ENCODE results near the gene DLG1.

DLG1 gene

DNA sequence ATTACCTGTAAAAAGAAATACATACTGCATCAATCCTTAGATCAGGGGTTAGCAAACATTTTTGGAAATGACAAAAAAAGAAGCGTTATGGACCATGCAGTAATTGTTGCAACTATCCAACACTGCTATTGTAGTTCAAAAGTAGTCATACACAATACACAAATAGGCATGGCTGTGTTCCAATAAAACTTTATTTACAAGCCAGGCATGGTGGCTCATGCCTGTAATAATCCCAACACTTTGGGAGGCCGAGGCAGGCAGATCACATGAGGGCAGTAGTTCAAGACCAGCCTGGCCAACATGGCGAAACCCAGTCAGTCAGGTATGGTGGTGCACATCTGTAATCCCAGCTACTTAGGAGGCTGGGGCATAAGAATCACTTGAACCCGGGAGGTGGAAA lies 124.8 kb downstream of the DLG1 start:
- Histone ChIP-seq H3K14ac (ENCODE audit: low read length in 2 of 2) (no peak overlapping the region), H4K91ac (ENCODE audit: low read length) (no peak overlapping the region), H2AK5ac (ENCODE audit: low read length, severe bottlenecking) (no peak overlapping the region), H3K36me3 (ENCODE audit: control insufficient read depth in 1 of 2, insufficient read depth in 2 of 2, low read depth in 1 of 2, low read length in 2 of 2) (peaks cover 0 to 3% of the 10 kb centered on the region in 2 experiments), H4K8ac (ENCODE audit: low read length) (no peak overlapping the region), H3K27ac (ENCODE audit: low read length, poor library complexity, severe bottlenecking) (no peak overlapping the region), H3K9ac (ENCODE audit: low read length) (no peak overlapping the region), H2BK12ac (ENCODE audit: low read length in 2 of 2) (no peak overlapping the region), H3K4me2 (ENCODE audit: low read length, poor library complexity, severe bottlenecking) (no peak overlapping the region), H3K18ac (ENCODE audit: low read depth in 1 of 2, low read length in 2 of 2) (no peak overlapping the region), H3K27me3 (ENCODE audit: control insufficient read depth in 1 of 2, insufficient read depth in 1 of 2, low read length in 2 of 2) (no peaks in the 10 kb centered on the region), H3K4me1 (ENCODE audit: control insufficient read depth, insufficient read depth, low read depth, low read length) (no peaks in the 10 kb centered on the region), H3K4me3 (ENCODE audit: insufficient read depth in 1 of 2, low read depth in 1 of 2, low read length in 2 of 2) (no peak overlapping the region), H2BK5ac (ENCODE audit: low read depth, low read length, poor library complexity, severe bottlenecking) (no peak overlapping the region), H3K4ac (ENCODE audit: low read depth in 1 of 2, low read length in 2 of 2) (no peak overlapping the region), H2AFZ (ENCODE audit: low read depth, low read length) (no peak overlapping the region), H3K79me1 (replicated peaks; ENCODE audit: low read length, poor library complexity, severe bottlenecking) (peaks cover 8% of the 10 kb centered on the region), H2BK15ac (ENCODE audit: low read depth, poor library complexity, severe bottlenecking) (no peak overlapping the region), H3K9me3 (ENCODE audit: control insufficient read depth, low read length) (no peaks in the 10 kb centered on the region), H3K23ac (ENCODE audit: low read length in 2 of 2) (no peak overlapping the region), H2BK120ac (ENCODE audit: low read depth, low read length) (no peak overlapping the region)
- 100% methylated on average over 4 of the region's 4 CpGs for WGBS
- DNase-seq, result no peak

DNA sequence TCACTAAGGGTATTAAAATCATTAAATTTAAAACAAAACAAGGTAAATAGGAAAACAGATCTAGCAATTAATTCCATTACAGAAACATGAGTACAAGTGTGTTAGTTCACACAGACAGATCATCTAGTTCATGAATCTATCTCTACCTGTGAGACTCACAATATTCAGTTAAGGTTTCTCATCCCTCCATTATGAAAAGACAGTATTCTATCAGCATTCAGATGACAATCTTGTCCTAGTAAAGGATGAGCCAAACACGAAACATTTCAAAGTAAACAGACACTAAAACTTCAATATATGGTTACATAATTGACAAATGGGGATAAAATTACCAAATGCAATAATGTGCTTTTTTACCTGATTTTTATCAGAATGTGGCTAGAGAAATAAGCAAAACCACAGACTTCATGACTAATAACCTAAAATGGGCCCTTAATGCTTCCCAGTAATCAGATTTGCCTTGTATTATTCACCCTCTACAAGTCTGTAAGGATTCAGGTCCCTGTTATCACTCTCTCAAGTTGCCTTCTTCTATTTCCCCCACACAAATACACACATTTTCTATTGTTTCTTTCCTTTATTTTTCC lies 126.8 kb downstream of the DLG1 start:
- Histone ChIP-seq H2BK120ac (ENCODE audit: low read depth, low read length) (no peak overlapping the region), H3K14ac (ENCODE audit: low read length in 2 of 2) (no peak overlapping the region), H3K79me1 (replicated peaks; ENCODE audit: low read length, poor library complexity, severe bottlenecking) (peaks cover 8% of the 10 kb centered on the region), H3K4me2 (ENCODE audit: low read length, poor library complexity, severe bottlenecking) (no peak overlapping the region), H2BK5ac (ENCODE audit: low read depth, low read length, poor library complexity, severe bottlenecking) (no peak overlapping the region), H3K23ac (ENCODE audit: low read length in 2 of 2) (no peak overlapping the region), H3K18ac (ENCODE audit: low read depth in 1 of 2, low read length in 2 of 2) (no peak overlapping the region), H2AK5ac (ENCODE audit: low read length, severe bottlenecking) (no peak overlapping the region), H2AFZ (ENCODE audit: low read depth, low read length) (no peak overlapping the region), H4K8ac (ENCODE audit: low read length) (no peak overlapping the region), H3K27me3 (ENCODE audit: control insufficient read depth in 1 of 2, insufficient read depth in 1 of 2, low read length in 2 of 2) (no peaks in the 10 kb centered on the region), H2BK15ac (ENCODE audit: low read depth, poor library complexity, severe bottlenecking) (no peak overlapping the region), H3K27ac (ENCODE audit: low read length, poor library complexity, severe bottlenecking) (no peak overlapping the region), H3K4ac (ENCODE audit: low read depth in 1 of 2, low read length in 2 of 2) (no peak overlapping the region), H3K4me3 (ENCODE audit: insufficient read depth in 1 of 2, low read depth in 1 of 2, low read length in 2 of 2) (no peak overlapping the region), H4K91ac (ENCODE audit: low read length) (no peak overlapping the region), H3K36me3 (ENCODE audit: control insufficient read depth in 1 of 2, insufficient read depth in 2 of 2, low read depth in 1 of 2, low read length in 2 of 2) (peaks cover 0 to 3% of the 10 kb centered on the region in 2 experiments), H3K9me3 (ENCODE audit: control insufficient read depth, low read length) (no peaks in the 10 kb centered on the region), H3K9ac (ENCODE audit: low read length) (peak overlapping the region; percentile 26), H2BK12ac (ENCODE audit: low read length in 2 of 2) (no peak overlapping the region), H3K4me1 (ENCODE audit: control insufficient read depth, insufficient read depth, low read depth, low read length) (no peaks in the 10 kb centered on the region)
- DNase-seq, result peak; percentile 30
- no CpG with 5 or more reads among the region's 1 CpG for WGBS

GRCh38 chr3:197169028-197169427 lies 129.4 kb downstream of the DLG1 start:
- H4K91ac ChIP-seq (ENCODE audit: low read length), result no peak overlapping the region
- H3K27me3 ChIP-seq (ENCODE audit: control insufficient read depth in 1 of 2, insufficient read depth in 1 of 2, low read length in 2 of 2), result no peaks in the 10 kb centered on the region
- no peak overlapping the region for H2BK15ac ChIP-seq (ENCODE audit: low read depth, poor library complexity, severe bottlenecking)
- no peak overlapping the region for H2AK5ac ChIP-seq (ENCODE audit: low read length, severe bottlenecking)
- no peak overlapping the region for H3K4me3 ChIP-seq (ENCODE audit: insufficient read depth in 1 of 2, low read depth in 1 of 2, low read length in 2 of 2)
- no peak overlapping the region for H3K18ac ChIP-seq (ENCODE audit: low read depth in 1 of 2, low read length in 2 of 2)
- H2BK5ac ChIP-seq (ENCODE audit: low read depth, low read length, poor library complexity, severe bottlenecking), result no peak overlapping the region
- H3K4ac ChIP-seq (ENCODE audit: low read depth in 1 of 2, low read length in 2 of 2), result no peak overlapping the region
- H3K23ac ChIP-seq (ENCODE audit: low read length in 2 of 2), result no peak overlapping the region
- WGBS, result no CpG with 5 or more reads among the region's 1 CpG
- H2BK12ac ChIP-seq (ENCODE audit: low read length in 2 of 2), result no peak overlapping the region
- peaks cover 2% of the 10 kb centered on the region for H3K4me1 ChIP-seq (ENCODE audit: control insufficient read depth, insufficient read depth, low read depth, low read length)
- no peak overlapping the region for H2AFZ ChIP-seq (ENCODE audit: low read depth, low read length)
- no peak overlapping the region for H4K8ac ChIP-seq (ENCODE audit: low read length)
- peaks cover 4% of the 10 kb centered on the region for H3K79me1 ChIP-seq (replicated peaks; ENCODE audit: low read length, poor library complexity, severe bottlenecking)
- DNase-seq, result no peak
- no peaks in the 10 kb centered on the region for H3K9me3 ChIP-seq (ENCODE audit: control insufficient read depth, low read length)
- H3K36me3 ChIP-seq (ENCODE audit: control insufficient read depth in 1 of 2, insufficient read depth in 2 of 2, low read depth in 1 of 2, low read length in 2 of 2), result peaks cover 3 to 9% of the 10 kb centered on the region in 2 experiments
- peak overlapping the region; percentile 70 for H3K9ac ChIP-seq (ENCODE audit: low read length)
- no peak overlapping the region for H2BK120ac ChIP-seq (ENCODE audit: low read depth, low read length)
- H3K4me2 ChIP-seq (ENCODE audit: low read length, poor library complexity, severe bottlenecking), result no peak overlapping the region
- H3K27ac ChIP-seq (ENCODE audit: low read length, poor library complexity, severe bottlenecking), result no peak overlapping the region
- no peak overlapping the region for H3K14ac ChIP-seq (ENCODE audit: low read length in 2 of 2)

- H4K91ac ChIP-seq (ENCODE audit: low read length), result no peak overlapping the region
- no peak overlapping the region for H2BK5ac ChIP-seq (ENCODE audit: low read depth, low read length, poor library complexity, severe bottlenecking)
- 60% methylated on average over 1 of the region's 2 CpGs for WGBS
- DNase-seq, result peak; percentile 60
- H3K18ac ChIP-seq (ENCODE audit: low read depth in 1 of 2, low read length in 2 of 2), result no peak overlapping the region
- H2BK120ac ChIP-seq (ENCODE audit: low read depth, low read length), result no peak overlapping the region
- H3K14ac ChIP-seq (ENCODE audit: low read length in 2 of 2), result no peak overlapping the region
- no peak overlapping the region for H3K27ac ChIP-seq (ENCODE audit: low read length, poor library complexity, severe bottlenecking)
- H3K4ac ChIP-seq (ENCODE audit: low read depth in 1 of 2, low read length in 2 of 2), result no peak overlapping the region
- H3K4me2 ChIP-seq (ENCODE audit: low read length, poor library complexity, severe bottlenecking), result no peak overlapping the region
- no peak overlapping the region for H2AFZ ChIP-seq (ENCODE audit: low read depth, low read length)
- no peak overlapping the region for H4K8ac ChIP-seq (ENCODE audit: low read length)
- H2BK12ac ChIP-seq (ENCODE audit: low read length in 2 of 2), result no peak overlapping the region
- peaks cover 2% of the 10 kb centered on the region for H3K4me1 ChIP-seq (ENCODE audit: control insufficient read depth, insufficient read depth, low read depth, low read length)
- H2BK15ac ChIP-seq (ENCODE audit: low read depth, poor library complexity, severe bottlenecking), result no peak overlapping the region
- H3K9ac ChIP-seq (ENCODE audit: low read length), result peak overlapping the region; percentile 70
- no peaks in the 10 kb centered on the region for H3K27me3 ChIP-seq (ENCODE audit: control insufficient read depth in 1 of 2, insufficient read depth in 1 of 2, low read length in 2 of 2)
- no peaks in the 10 kb centered on the region for H3K9me3 ChIP-seq (ENCODE audit: control insufficient read depth, low read length)
- H3K23ac ChIP-seq (ENCODE audit: low read length in 2 of 2), result no peak overlapping the region
- peaks cover 2% of the 10 kb centered on the region for H3K79me1 ChIP-seq (replicated peaks; ENCODE audit: low read length, poor library complexity, severe bottlenecking)
- peaks cover 3 to 7% of the 10 kb centered on the region in 2 experiments for H3K36me3 ChIP-seq (ENCODE audit: control insufficient read depth in 1 of 2, insufficient read depth in 2 of 2, low read depth in 1 of 2, low read length in 2 of 2)
- no peak overlapping the region for H2AK5ac ChIP-seq (ENCODE audit: low read length, severe bottlenecking)
- H3K4me3 ChIP-seq (ENCODE audit: insufficient read depth in 1 of 2, low read depth in 1 of 2, low read length in 2 of 2), result no peak overlapping the region
Observed at GRCh38 chr3:197168606-197169005, 129.8 kb downstream of the DLG1 start.
